Right lung (tissue), 5 donors: Measurements from ENCODE around the gene PROB1. TPM values are rescaled to one million over a fixed set of nuclear protein-coding genes. Genes with fewer than 3 reads are reported as not detected.

Source experiments
- DNase-seq, 2 donors: peaks; one replicate each; pipeline ENCODE4 v3.0.0-alpha.2; 2013
- polyA plus RNA-seq, 5 donors: library from polyadenylated mRNA; unstranded; fragments of 120-200 nt; gene quantifications; one replicate each; pipeline versions ENCODE4 v1.2.1 to v1.2.3, GENCODE V29; 2013; ENCODE audit warnings: inconsistent platforms in 1 of 5, low replicate concordance in 1 of 5; ENCODE audit not compliant: insufficient read length in 5 of 5, insufficient read depth in 1 of 5

Gene PROB1
- polyA plus RNA-seq, 5 donors: 0.60 to 3.0 (median 0.86) TPM

DNA sequence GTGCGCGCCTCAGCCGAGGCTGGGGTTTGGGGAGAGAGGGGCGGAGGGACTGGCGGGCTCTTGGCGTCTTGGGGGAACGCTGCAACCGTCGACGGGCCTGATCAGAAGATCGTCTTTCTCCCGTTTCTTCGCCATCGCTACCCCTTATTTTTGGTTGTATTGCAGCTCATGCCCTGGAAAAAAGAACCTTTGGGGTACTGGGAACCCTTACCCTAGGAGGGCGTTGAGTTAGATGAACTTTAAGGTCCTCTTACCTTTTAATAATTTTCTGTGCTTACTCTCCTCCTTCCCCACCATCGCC is 52.5 kb downstream of the PROB1 start:
- no peak for DNase-seq

DNA sequence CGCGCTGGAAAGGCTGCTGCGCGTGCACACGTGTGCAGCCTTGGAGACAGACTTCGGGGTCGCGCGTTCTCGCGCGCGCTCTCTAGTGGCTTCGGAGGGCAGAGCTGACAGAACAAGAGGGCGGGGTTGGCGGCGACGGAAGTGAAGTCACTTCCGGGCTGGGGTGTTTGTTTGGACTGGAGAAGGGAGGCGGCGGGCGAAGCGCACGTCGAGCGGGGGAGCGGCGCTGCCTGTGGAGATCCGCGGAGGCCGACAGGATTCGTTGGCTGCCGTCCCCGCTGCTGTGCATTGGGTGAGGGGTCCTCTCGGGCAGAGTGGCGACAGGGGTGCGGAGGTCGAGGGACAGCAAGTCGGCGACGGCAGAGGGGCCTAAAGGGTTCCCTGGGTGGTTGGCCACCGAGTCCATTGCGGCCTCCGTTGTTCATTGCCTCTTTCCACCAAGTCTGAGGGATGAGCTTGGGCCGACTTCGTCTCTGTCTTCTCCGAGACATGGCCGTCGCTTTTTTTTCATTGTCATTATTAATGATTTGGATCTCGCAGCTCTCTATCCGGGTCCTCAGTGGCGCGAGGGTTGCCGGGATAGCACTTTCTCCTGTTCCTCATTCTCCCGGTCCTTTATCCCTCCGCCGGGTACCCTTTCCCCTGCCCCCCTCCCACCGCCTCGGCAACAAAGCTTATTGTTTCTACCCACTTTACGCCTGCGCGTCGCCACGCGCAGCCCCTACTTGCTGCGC is 53.0 kb downstream of the PROB1 start, which contains the start of gene PAIP2:
PAIP2 (plus strand) TSS at position 166 of the 734 bp plus-strand sequence. CDS start 21,931 bp downstream, outside the sequence.
- DNase-seq: peak; percentile 99

DNA sequence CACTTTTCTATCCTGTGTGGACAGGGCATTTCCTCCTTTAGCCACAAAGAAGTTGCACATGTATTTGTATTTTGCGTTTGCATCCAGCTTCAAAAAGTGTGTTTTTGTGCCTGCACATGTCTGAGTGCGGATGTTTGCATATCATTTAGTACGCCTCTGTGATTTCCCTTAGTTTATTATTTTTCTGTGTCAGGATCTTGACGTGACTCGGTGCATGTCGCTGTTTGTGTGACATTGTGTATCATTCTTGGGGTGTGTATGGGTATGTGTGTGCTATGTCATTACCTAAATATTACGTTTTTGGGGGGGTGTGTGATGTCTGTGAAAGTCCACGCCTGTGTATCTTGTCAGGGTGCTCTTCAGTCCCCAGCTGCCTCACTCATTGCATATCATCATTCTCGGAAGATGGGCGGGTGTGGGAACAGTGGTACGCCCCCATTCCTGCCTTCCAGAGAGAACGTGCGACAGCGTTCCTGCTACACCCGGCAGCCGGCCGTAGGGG is 53.7 kb downstream of the PROB1 start:
- DNase-seq: no peak

Other genes with a start within 250 kb of the PROB1 start
- 10 to 100 TPM; 30.4 to 45.3 (median 34.4) TPM for gene SIL1, start 196.7 kb downstream of the PROB1 start, polyA plus RNA-seq
- gene MATR3, start 101.4 kb downstream of the PROB1 start, polyA plus RNA-seq: 100 to 1,000 TPM; 464 to 725 (median 623) TPM
- 100 to 1,000 TPM; 121 to 177 (median 143) TPM for gene PAIP2, start 53.2 kb downstream of the PROB1 start, polyA plus RNA-seq
- 1 to 10 TPM; 1.1 to 1.9 (median 1.7) TPM for gene SLC23A1, start 11.8 kb downstream of the PROB1 start, polyA plus RNA-seq
- 1 to 10 TPM in 1 of 5 donors, under 1 TPM in 4; 0.37 to 1.0 (median 0.81) TPM for gene MZB1, start 5.2 kb downstream of the PROB1 start, polyA plus RNA-seq
- 10 to 100 TPM in 2 of 5 donors, 1 to 10 TPM in 3; 8.5 to 11.9 (median 9.4) TPM for gene SPATA24, start 9.0 kb upstream of the PROB1 start, polyA plus RNA-seq
- gene DNAJC18, start 44.4 kb upstream of the PROB1 start, polyA plus RNA-seq: 10 to 100 TPM; 23.6 to 40.4 (median 34.2) TPM
- 10 to 100 TPM; 58.1 to 76.8 (median 67.5) TPM for gene ECSCR, start 67.6 kb upstream of the PROB1 start, polyA plus RNA-seq
- under 1 TPM in 1 of 5 donors, not detected in 4; 0.05 TPM for gene SMIM33, start 75.9 kb upstream of the PROB1 start, polyA plus RNA-seq
- 10 to 100 TPM; 55.4 to 79.5 (median 70.6) TPM for gene STING1, start 87.7 kb upstream of the PROB1 start, polyA plus RNA-seq
- gene UBE2D2, start 166.2 kb upstream of the PROB1 start, polyA plus RNA-seq: 100 to 1,000 TPM; 139 to 179 (median 159) TPM